Hepatocyte (in vitro differentiated cells): ENCODE measurements around the gene CDA.

Experiments used
- EZH2 ChIP-seq: fragments of 200-600 bp; sonication (generic); IDR thresholded peaks from 2 replicates; pipeline ENCODE4 v1.6.1; 2016; ENCODE audit warnings: antibody characterized with exemption, mild to moderate bottlenecking, borderline replicate concordance
- TF ChIP-seq, protein P1 (sequence below): fragments of 200-600 bp; sonication (generic); IDR thresholded peaks from 2 replicates; pipeline ENCODE4 v1.5.1; 2016; ENCODE audit warnings: antibody characterized with exemption, mild to moderate bottlenecking; ENCODE audit not compliant: poor library complexity

DNA sequence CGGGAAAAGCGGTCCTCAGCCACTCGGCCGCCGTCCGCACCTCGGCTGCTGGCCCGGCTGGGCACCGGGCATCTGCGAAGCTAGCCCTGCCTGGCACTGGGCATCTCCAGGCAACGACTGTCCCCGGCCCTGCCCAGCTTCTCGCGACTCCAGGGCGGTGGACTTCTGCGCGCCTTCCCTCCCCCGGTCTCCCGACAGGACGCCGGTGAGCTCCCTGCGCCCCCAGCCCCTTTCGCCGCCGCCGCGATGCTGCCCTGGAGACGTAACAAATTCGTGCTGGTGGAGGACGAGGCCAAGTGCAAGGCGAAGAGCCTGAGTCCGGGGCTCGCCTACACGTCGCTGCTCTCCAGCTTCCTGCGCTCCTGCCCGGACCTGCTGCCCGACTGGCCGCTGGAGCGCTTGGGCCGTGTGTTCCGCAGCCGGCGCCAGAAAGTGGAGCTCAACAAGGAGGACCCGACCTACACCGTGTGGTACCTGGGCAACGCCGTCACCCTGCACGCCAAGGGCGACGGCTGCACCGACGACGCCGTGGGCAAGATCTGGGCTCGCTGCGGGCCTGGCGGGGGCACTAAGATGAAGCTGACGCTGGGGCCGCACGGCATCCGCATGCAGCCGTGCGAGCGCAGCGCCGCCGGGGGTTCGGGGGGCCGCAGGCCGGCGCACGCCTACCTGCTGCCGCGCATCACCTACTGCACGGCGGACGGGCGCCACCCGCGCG is 36.0 kb upstream of the CDA start:
- TF ChIP-seq, protein P1, sequence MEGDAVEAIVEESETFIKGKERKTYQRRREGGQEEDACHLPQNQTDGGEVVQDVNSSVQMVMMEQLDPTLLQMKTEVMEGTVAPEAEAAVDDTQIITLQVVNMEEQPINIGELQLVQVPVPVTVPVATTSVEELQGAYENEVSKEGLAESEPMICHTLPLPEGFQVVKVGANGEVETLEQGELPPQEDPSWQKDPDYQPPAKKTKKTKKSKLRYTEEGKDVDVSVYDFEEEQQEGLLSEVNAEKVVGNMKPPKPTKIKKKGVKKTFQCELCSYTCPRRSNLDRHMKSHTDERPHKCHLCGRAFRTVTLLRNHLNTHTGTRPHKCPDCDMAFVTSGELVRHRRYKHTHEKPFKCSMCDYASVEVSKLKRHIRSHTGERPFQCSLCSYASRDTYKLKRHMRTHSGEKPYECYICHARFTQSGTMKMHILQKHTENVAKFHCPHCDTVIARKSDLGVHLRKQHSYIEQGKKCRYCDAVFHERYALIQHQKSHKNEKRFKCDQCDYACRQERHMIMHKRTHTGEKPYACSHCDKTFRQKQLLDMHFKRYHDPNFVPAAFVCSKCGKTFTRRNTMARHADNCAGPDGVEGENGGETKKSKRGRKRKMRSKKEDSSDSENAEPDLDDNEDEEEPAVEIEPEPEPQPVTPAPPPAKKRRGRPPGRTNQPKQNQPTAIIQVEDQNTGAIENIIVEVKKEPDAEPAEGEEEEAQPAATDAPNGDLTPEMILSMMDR: no peak
- TF ChIP-seq EZH2: peak; percentile 78
